HG03460 (cell line): ENCODE measurements around the gene PARK7.

Experiments
- ATAC-seq: cut with Tn5 transposase; IDR thresholded peaks from one replicate; pipeline ENCODE4 v1.9.1; 2021; ENCODE audit not compliant: unreplicated experiment

PARK7 gene

GRCh38 chr1:7980984-7981383, 19.5 kb downstream of the PARK7 start:
- no peak for ATAC-seq

GRCh38 chr1:7983086-7983778, 21.7 kb downstream of the PARK7 start:
- ATAC-seq, result no peak

GRCh38 chr1:7984811-7985210, 23.3 kb downstream of the PARK7 start:
- no peak for ATAC-seq

- ATAC-seq, result no peak
Measured at GRCh38 chr1:7985851-7986612, 24.5 kb downstream of the PARK7 start.

- ATAC-seq, result no peak
Measured at GRCh38 chr1:7987528-7987927, 26.0 kb downstream of the PARK7 start.

GRCh38 chr1:7988576-7988975, 27.1 kb downstream of the PARK7 start:
- ATAC-seq, result no peak

GRCh38 chr1:7989762-7990428, 28.4 kb downstream of the PARK7 start:
- ATAC-seq, result no peak

GRCh38 chr1:7991504-7992440, 30.3 kb downstream of the PARK7 start:
- no peak for ATAC-seq

GRCh38 chr1:7992885-7993284, 31.4 kb downstream of the PARK7 start:
- ATAC-seq, result no peak

GRCh38 chr1:7993593-7994479, 32.3 kb downstream of the PARK7 start:
- ATAC-seq, result peak; percentile 62

GRCh38 chr1:7994827-7995226, 33.3 kb downstream of the PARK7 start:
- ATAC-seq, result no peak

- ATAC-seq, result no peak
Measured at GRCh38 chr1:7995437-7995836, 33.9 kb downstream of the PARK7 start.

GRCh38 chr1:8002329-8002910, 40.9 kb downstream of the PARK7 start:
- ATAC-seq, result no peak

GRCh38 chr1:8002921-8003320, 41.4 kb downstream of the PARK7 start:
- no peak for ATAC-seq

GRCh38 chr1:8003438-8004112, 42.1 kb downstream of the PARK7 start:
- ATAC-seq, result no peak

GRCh38 chr1:8004113-8004802, 42.7 kb downstream of the PARK7 start:
- ATAC-seq, result no peak

GRCh38 chr1:8004803-8005573, 43.5 kb downstream of the PARK7 start:
- ATAC-seq, result no peak
